Sigmoid colon (tissue), 4 donors: ENCODE results near the gene ALG3.

Experiments
- CTCF ChIP-seq, 4 experiments: fragments of 450-650 bp in 3 of 4; fragments of 200-600 bp in 1 of 4; IDR thresholded peaks; one replicate each; pipeline ENCODE4 v1.5.1; 2016 to 2019; ENCODE audit warnings: antibody characterized with exemption in 4 of 4, mild to moderate bottlenecking in 3 of 4, moderate library complexity in 2 of 4
- EP300 ChIP-seq, 4 donors: sonication (generic); formaldehyde crosslinking; IDR thresholded peaks; one replicate each; pipeline ENCODE4 v1.6.1; 2017; ENCODE audit warnings: antibody characterized with exemption in 4 of 4
- POLR2A ChIP-seq, 2 donors: fragments of 450-650 bp; IDR thresholded peaks; one replicate each; pipeline ENCODE4 v1.6.1; 2016; ENCODE audit warnings: antibody characterized with exemption in 2 of 2, mild to moderate bottlenecking in 2 of 2, moderate library complexity in 2 of 2
- POLR2AphosphoS5 ChIP-seq, 4 donors: sonication (generic); formaldehyde crosslinking; IDR thresholded peaks; one replicate each; pipeline ENCODE4 v1.6.1; 2017; ENCODE audit warnings: antibody characterized with exemption in 4 of 4

GRCh38 chr3:184222521-184222920, 26.2 kb downstream of the ALG3 start:
- TF ChIP-seq CTCF (IDR thresholded peaks at IDR 0.05), result no peak
- TF ChIP-seq POLR2AphosphoS5 (IDR thresholded peaks at IDR 0.05), result no peak
- no peak for TF ChIP-seq EP300 (IDR thresholded peaks at IDR 0.05)
- TF ChIP-seq POLR2A (IDR thresholded peaks at IDR 0.05), result no peak
